Neural cell (in vitro differentiated cells): ENCODE measurements around the gene RAPGEF2.

Source experiments
- EZH2 ChIP-seq: fragments of 200-600, 300-800 bp; shearing (Covaris generic), sonication (generic); IDR thresholded peaks from 2 replicates; pipeline ENCODE4 v1.6.1; 2014; ENCODE audit warnings: antibody characterized with exemption, low read length, borderline replicate concordance, mild to moderate bottlenecking; ENCODE audit not compliant: insufficient read depth, poor library complexity, severe bottlenecking
- POLR2AphosphoS5 ChIP-seq: IDR thresholded peaks from 2 replicates; pipeline ENCODE4 v1.6.1; 2012
- TAF1 ChIP-seq: IDR thresholded peaks from 2 replicates; pipeline ENCODE4 v1.6.1; 2012; ENCODE audit warnings: low read depth
- TF ChIP-seq, protein P1 (sequence below): fragments of 450-650 bp; IDR thresholded peaks from 2 replicates; pipeline ENCODE4 v1.5.1; 2014; ENCODE audit warnings: antibody characterized with exemption, mild to moderate bottlenecking, moderate library complexity; ENCODE audit not compliant: poor library complexity, severe bottlenecking

DNA sequence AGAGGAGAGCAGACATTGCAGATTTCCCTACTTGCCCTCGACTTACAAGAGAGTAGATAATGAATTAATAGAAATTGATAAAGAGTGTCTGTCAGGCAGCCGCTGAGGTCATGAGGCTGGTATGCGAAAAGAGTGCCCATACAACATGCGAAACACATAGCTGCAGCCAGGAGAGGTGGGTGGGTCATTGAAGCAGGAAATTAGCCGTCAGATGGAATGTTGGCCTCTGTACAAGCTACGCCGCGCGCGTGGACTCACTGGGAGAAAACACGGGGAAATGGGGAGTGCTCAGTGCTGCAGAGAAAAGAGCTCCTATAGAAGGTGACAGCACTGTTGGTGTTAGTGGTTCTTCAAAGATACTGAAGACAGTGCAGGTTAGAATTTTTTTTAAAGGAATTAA is 125.1 kb downstream of the RAPGEF2 start:
- TF ChIP-seq POLR2AphosphoS5 (no peak), EZH2 (no peak), TAF1 (no peak)
- TF ChIP-seq, protein P1, sequence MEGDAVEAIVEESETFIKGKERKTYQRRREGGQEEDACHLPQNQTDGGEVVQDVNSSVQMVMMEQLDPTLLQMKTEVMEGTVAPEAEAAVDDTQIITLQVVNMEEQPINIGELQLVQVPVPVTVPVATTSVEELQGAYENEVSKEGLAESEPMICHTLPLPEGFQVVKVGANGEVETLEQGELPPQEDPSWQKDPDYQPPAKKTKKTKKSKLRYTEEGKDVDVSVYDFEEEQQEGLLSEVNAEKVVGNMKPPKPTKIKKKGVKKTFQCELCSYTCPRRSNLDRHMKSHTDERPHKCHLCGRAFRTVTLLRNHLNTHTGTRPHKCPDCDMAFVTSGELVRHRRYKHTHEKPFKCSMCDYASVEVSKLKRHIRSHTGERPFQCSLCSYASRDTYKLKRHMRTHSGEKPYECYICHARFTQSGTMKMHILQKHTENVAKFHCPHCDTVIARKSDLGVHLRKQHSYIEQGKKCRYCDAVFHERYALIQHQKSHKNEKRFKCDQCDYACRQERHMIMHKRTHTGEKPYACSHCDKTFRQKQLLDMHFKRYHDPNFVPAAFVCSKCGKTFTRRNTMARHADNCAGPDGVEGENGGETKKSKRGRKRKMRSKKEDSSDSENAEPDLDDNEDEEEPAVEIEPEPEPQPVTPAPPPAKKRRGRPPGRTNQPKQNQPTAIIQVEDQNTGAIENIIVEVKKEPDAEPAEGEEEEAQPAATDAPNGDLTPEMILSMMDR, result no peak
